ENCODE measurements around the gene RHBDL2. TPM values are rescaled to one million over a fixed set of nuclear protein-coding genes. Genes with fewer than 3 reads are reported as not detected.

Gene RHBDL2, protein sequence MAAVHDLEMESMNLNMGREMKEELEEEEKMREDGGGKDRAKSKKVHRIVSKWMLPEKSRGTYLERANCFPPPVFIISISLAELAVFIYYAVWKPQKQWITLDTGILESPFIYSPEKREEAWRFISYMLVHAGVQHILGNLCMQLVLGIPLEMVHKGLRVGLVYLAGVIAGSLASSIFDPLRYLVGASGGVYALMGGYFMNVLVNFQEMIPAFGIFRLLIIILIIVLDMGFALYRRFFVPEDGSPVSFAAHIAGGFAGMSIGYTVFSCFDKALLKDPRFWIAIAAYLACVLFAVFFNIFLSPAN
- total RNA-seq (2012; rRNA removed) (0.28 and 0.36 TPM in 2 replicates), polyA plus RNA-seq (2012; rRNA removed) (0.30 and 0.38 TPM in 2 replicates), Bru-seq, nascent RNA (percentile 26 among the genes with signal in this experiment), BruChase-seq, experiment 1, labeled RNA remaining after a 6-hour chase (percentile 22 among the genes with signal in this experiment), BruChase-seq, experiment 2, labeled RNA remaining after a 2-hour chase (percentile 19 among the genes with signal in this experiment)
- polyA plus RNA-seq (2012; cell fraction: cytosol; rRNA removed) = 0.05 and 0.11 TPM in 2 replicates
- 0.17 and 0.41 TPM in 2 replicates for polyA plus RNA-seq (2012; cell fraction: nucleus; rRNA removed; ENCODE audit: low replicate concordance)
- long read RNA-seq, partial matches to known transcripts = 0 of 2 reads
- long read RNA-seq, other reads (novel, unspliced or antisense) = 1 of 2 reads

DNA sequence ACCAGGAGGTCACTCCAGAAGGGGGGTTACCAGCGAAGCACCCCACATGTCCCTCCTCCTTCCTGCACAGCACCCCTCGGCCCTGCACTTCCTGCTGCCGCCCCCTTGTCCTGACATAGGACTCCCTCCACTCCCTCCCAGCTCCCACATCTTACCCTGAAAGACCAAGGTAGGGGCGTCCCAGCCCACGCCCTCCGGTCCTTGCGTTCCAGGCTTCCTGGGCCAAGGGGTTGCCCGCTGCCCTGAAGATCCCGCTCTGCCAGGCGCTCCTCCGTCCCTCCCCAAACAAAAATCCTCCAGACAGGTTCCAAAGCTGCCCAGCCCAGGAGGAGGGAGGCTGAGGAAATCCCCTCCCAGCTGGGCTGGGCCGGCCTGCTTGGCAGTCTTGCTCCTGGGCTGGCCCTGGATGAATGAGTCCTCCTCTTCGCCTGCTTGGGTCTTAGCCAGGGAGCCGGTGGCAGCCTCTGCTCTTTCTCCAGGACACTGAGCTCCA lies at the start of gene RHBDL2:
TSS of gene RHBDL2 (minus strand) at position 304 of the 493 bp plus-strand sequence. CDS start 22,618 bp downstream, outside the sequence.
- TF ChIP-seq CHD1 (IDR thresholded peaks at IDR 0.05; ENCODE audit: low read depth, low read length) (no peak), FOS (IDR thresholded peaks at IDR 0.05; ENCODE audit: low read depth, low read length) (no peak), RAD21 (IDR thresholded peaks at IDR 0.05; ENCODE audit: low read length) (no peak), NFE2L2 (IDR thresholded peaks at IDR 0.05; ENCODE audit: low read depth, low read length) (no peak)
- TF ChIP-seq, protein P1, sequence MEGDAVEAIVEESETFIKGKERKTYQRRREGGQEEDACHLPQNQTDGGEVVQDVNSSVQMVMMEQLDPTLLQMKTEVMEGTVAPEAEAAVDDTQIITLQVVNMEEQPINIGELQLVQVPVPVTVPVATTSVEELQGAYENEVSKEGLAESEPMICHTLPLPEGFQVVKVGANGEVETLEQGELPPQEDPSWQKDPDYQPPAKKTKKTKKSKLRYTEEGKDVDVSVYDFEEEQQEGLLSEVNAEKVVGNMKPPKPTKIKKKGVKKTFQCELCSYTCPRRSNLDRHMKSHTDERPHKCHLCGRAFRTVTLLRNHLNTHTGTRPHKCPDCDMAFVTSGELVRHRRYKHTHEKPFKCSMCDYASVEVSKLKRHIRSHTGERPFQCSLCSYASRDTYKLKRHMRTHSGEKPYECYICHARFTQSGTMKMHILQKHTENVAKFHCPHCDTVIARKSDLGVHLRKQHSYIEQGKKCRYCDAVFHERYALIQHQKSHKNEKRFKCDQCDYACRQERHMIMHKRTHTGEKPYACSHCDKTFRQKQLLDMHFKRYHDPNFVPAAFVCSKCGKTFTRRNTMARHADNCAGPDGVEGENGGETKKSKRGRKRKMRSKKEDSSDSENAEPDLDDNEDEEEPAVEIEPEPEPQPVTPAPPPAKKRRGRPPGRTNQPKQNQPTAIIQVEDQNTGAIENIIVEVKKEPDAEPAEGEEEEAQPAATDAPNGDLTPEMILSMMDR (conservative IDR thresholded peaks at IDR 0.05; ENCODE audit: low read depth, low read length) = no peak
- no peak within 1 kb of the TSS for H2BK20ac ChIP-seq (ENCODE audit: low read depth, low read length)
- ChIA-PET CTCF (interaction anchor here (1.0 kb wide), 1 partner anchor 12 kb away, joined by 3 read pairs; no protein-coding TSS in a partner anchor), POLR2A (ENCODE audit: unreplicated experiment) (no interaction called here)
- peak; percentile 38 for DNase-seq
- H3K36me3 ChIP-seq (ENCODE audit: control insufficient read depth, insufficient read depth, low read length) = no peaks in the 10 kb centered on the region
- H3K9me3 ChIP-seq (ENCODE audit: control insufficient read depth, insufficient read depth, low read length) = no peaks in the 10 kb centered on the region
- H3K27ac ChIP-seq (ENCODE audit: insufficient read depth, low read length) = no peak within 1 kb of the TSS
- no peak within 1 kb of the TSS for H3K23ac ChIP-seq (ENCODE audit: low read depth, low read length)
- ATAC-seq (ENCODE audit: low read depth) = peak; percentile 98
- no TSS peak for BruUV-seq (replicated peaks)
- H3K4me1 ChIP-seq (ENCODE audit: control insufficient read depth, insufficient read depth, low read length) = peaks cover 2% of the 10 kb centered on the region; the same call in 1 of the 2 replicates
- H2BK120ac ChIP-seq (ENCODE audit: low read depth, low read length) = no peak within 1 kb of the TSS; the same call in 1 of the 2 replicates
- in situ Hi-C loops (cut with MboI; ENCODE audit: low sequenced_read_pairs) = no loop called here
- peak within 1 kb of the TSS; percentile 41; the same call in 1 of the 2 replicates for H3K14ac ChIP-seq (replicated peaks; ENCODE audit: low read depth, low read length)
- 33% methylated on average over 3 of the region's 14 CpGs; no CpG with 5 or more reads in 1 of the 2 experiments for WGBS, 2 experiments (ENCODE audit: extremely low coverage in 2 of 2, insufficient read length in 1 of 2)
- peak within 1 kb of the TSS; percentile 28 for H3K4me3 ChIP-seq (ENCODE audit: insufficient read depth, low read depth, low read length)
- no peak within 1 kb of the TSS; the same call in 1 of the 2 replicates for H3K56ac ChIP-seq (ENCODE audit: extremely low read depth, insufficient read depth, low read length)
- dilution Hi-C loops (cut with HindIII; ENCODE audit: low sequenced_read_pairs, unreplicated experiment) = no loop called here
- peak within 1 kb of the TSS; percentile 51 for H3K4me2 ChIP-seq (ENCODE audit: low read depth, low read length)
- no peak within 1 kb of the TSS for H2BK15ac ChIP-seq (ENCODE audit: low read depth, low read length)
- intact Hi-C loops (cut with micrococcal nuclease) = no loop called here
- H3K9me1 ChIP-seq (ENCODE audit: insufficient read depth, low read length) = no peaks in the 10 kb centered on the region; the same call in 1 of the 2 replicates
- H3K79me1 ChIP-seq (ENCODE audit: low read depth in 1 of 2, low read length in 2 of 2) = no peaks in the 10 kb centered on the region
- no peak within 1 kb of the TSS for H3K18ac ChIP-seq (ENCODE audit: low read depth, low read length)
- H4K20me1 ChIP-seq (ENCODE audit: insufficient read depth, low read length) = no peaks in the 10 kb centered on the region
- no peaks in the 10 kb centered on the region for H3K27me3 ChIP-seq (ENCODE audit: control insufficient read depth, insufficient read depth, low read length)
- peak within 1 kb of the TSS; percentile 31 for H2AK9ac ChIP-seq (replicated peaks; ENCODE audit: low read depth, low read length, poor library complexity)
- H2AK5ac ChIP-seq (ENCODE audit: low read depth, low read length) = no peak within 1 kb of the TSS
- H4K8ac ChIP-seq (ENCODE audit: low read depth in 2 of 2, low read length in 2 of 2) = peak within 1 kb of the TSS in 1 of 2 experiments; percentile 52; a peak in 1 of 4 replicates
- no peak within 1 kb of the TSS; the same call in none of the 2 replicates for H3K9ac ChIP-seq (ENCODE audit: low read depth, low read length)
- H2BK5ac ChIP-seq (ENCODE audit: low read depth, low read length, poor library complexity, severe bottlenecking) = no peak within 1 kb of the TSS
- H4K91ac ChIP-seq (ENCODE audit: insufficient read depth, low read depth, low read length) = no peak within 1 kb of the TSS; the same call in 1 of the 2 replicates
- H2AFZ ChIP-seq (replicated peaks; ENCODE audit: low read length, poor library complexity) = peak within 1 kb of the TSS; percentile 90
- H3K4ac ChIP-seq (ENCODE audit: low read depth, low read length) = no peak within 1 kb of the TSS; the same call in 1 of the 2 replicates
- no peak within 1 kb of the TSS for H4K5ac ChIP-seq (ENCODE audit: low read depth, low read length)

Measured in IMR-90 (cell line).